HepG2 (cell line): ENCODE results near the gene LRRC10. TPM values are rescaled to one million over a fixed set of nuclear protein-coding genes. Genes with fewer than 3 reads are reported as not detected.

Experiments used
- ATF1 ChIP-seq: IDR thresholded peaks from 2 replicates; pipeline ENCODE4 v1.6.1; 2016; ENCODE audit warnings: mild to moderate bottlenecking, control low read depth
- EEA1 ChIP-seq: sonication (generic); formaldehyde crosslinking; IDR thresholded peaks from 2 replicates; pipeline ENCODE4 v1.5.1; 2020; ENCODE audit warnings: mild to moderate bottlenecking, missing genetic modification reagents, borderline replicate concordance
- FIP1L1 ChIP-seq: fragments of 200-400 bp; formaldehyde crosslinking; IDR thresholded peaks from 2 replicates; pipeline ENCODE4 v1.6.1; 2018; ENCODE audit warnings: low read depth, mild to moderate bottlenecking, low read length, moderate library complexity, borderline replicate concordance; ENCODE audit not compliant: insufficient read depth
- IRX3 ChIP-seq: sonication (generic); formaldehyde crosslinking; IDR thresholded peaks from 2 replicates; pipeline ENCODE4 v1.8.1; 2023; ENCODE audit warnings: mild to moderate bottlenecking, low read depth, missing genetic modification reagents, borderline replicate concordance
- KLF16 ChIP-seq, 2 experiments: sonication (generic) in 1 of 2; formaldehyde crosslinking in 1 of 2; IDR thresholded peaks; 2 replicates each; pipeline versions ENCODE4 v1.6.1 to v1.8.0; 2016 to 2023; ENCODE audit warnings: missing genetic modification reagents in 2 of 2, missing compliant biosample characterization in 1 of 2
- MED8 ChIP-seq: sonication (generic); formaldehyde crosslinking; IDR thresholded peaks from 2 replicates; pipeline ENCODE4 v1.8.1; 2023; ENCODE audit warnings: mild to moderate bottlenecking, missing genetic modification reagents; ENCODE audit not compliant: insufficient replicate concordance
- MIER3 ChIP-seq: IDR thresholded peaks from 2 replicates; pipeline ENCODE4 v1.6.1; 2016; ENCODE audit warnings: missing compliant biosample characterization, borderline replicate concordance
- NFIB ChIP-seq: sonication (generic); formaldehyde crosslinking; IDR thresholded peaks from 2 replicates; pipeline ENCODE4 v1.9.0; 2021; ENCODE audit warnings: missing genetic modification reagents, mild to moderate bottlenecking, borderline replicate concordance
- NFYC ChIP-seq: IDR thresholded peaks from 2 replicates; pipeline ENCODE4 v1.6.1; 2016; ENCODE audit warnings: missing genetic modification reagents, missing compliant biosample characterization
- POLR2G ChIP-seq: fragments of 200-400 bp; formaldehyde crosslinking; IDR thresholded peaks from 2 replicates; pipeline ENCODE4 v1.6.1; 2018; ENCODE audit warnings: mild to moderate bottlenecking, low read depth, low read length, moderate library complexity
- RBM22 ChIP-seq: fragments of 200-400 bp; formaldehyde crosslinking; optimal IDR thresholded peaks from 2 replicates; pipeline ENCODE3; 2017; ENCODE audit warnings: mild to moderate bottlenecking, low read length, moderate library complexity
- RORA ChIP-seq: sonication (generic); formaldehyde crosslinking; IDR thresholded peaks from 2 replicates; pipeline ENCODE4 v1.5.0; 2020; ENCODE audit warnings: mild to moderate bottlenecking, missing genetic modification reagents, moderate library complexity
- SALL1 ChIP-seq: sonication (generic); formaldehyde crosslinking; IDR thresholded peaks from 2 replicates; pipeline ENCODE4 v1.8.0; 2022; ENCODE audit warnings: mild to moderate bottlenecking, missing genetic modification reagents
- SOX13 ChIP-seq, 3 experiments: fragments of 450-650 bp in 1 of 3; sonication (generic) in 1 of 3; formaldehyde crosslinking in 1 of 3; IDR thresholded peaks in 2 of 3; conservative IDR thresholded peaks in 1 of 3; 2 replicates each; pipeline versions ENCODE4 v1.5.0 to v1.6.1; 2016 to 2020; ENCODE audit warnings: antibody characterized with exemption in 1 of 3, mild to moderate bottlenecking in 1 of 3, missing compliant biosample characterization in 1 of 3, missing genetic modification reagents in 1 of 3, moderate library complexity in 1 of 3
- XRCC5 ChIP-seq: fragments of 200-400 bp; formaldehyde crosslinking; optimal IDR thresholded peaks from 2 replicates; pipeline ENCODE3; 2017; ENCODE audit warnings: mild to moderate bottlenecking, low read length
- ZBTB1 ChIP-seq: sonication (generic); formaldehyde crosslinking; IDR thresholded peaks from 2 replicates; pipeline ENCODE4 v1.4.0; 2020; ENCODE audit warnings: missing genetic modification reagents, borderline replicate concordance
- ZMYM4 ChIP-seq: sonication (generic); formaldehyde crosslinking; IDR thresholded peaks from 2 replicates; pipeline ENCODE4 v1.8.1; 2023; ENCODE audit warnings: mild to moderate bottlenecking, missing genetic modification reagents
- ZNF20 ChIP-seq: sonication (generic); formaldehyde crosslinking; IDR thresholded peaks from 2 replicates; pipeline ENCODE4 v1.4.0; 2020; ENCODE audit warnings: mild to moderate bottlenecking, moderate library complexity, missing genetic modification reagents
- ZNF264 ChIP-seq: sonication (generic); formaldehyde crosslinking; IDR thresholded peaks from 2 replicates; pipeline ENCODE4 v1.4.0; 2020; ENCODE audit warnings: missing genetic modification reagents
- ZNF335 ChIP-seq: sonication (generic); formaldehyde crosslinking; IDR thresholded peaks from 2 replicates; pipeline ENCODE4 v1.4.0; 2020; ENCODE audit warnings: missing genetic modification reagents
- ZNF547 ChIP-seq: sonication (generic); formaldehyde crosslinking; IDR thresholded peaks from 2 replicates; pipeline ENCODE4 v1.5.1; 2020; ENCODE audit warnings: mild to moderate bottlenecking, missing genetic modification reagents
- polyA plus RNA-seq, 8 experiments: library from polyadenylated mRNA; depleted of rRNA in 3 of 8; stranded (reverse) in 7 of 8; unstranded in 1 of 8; fragments of >200 nt; fragmentation: Illumina TruSeq in 4 of 8; extraction: Trizol in 4 of 8; gene quantifications; 2 replicates each; pipeline versions ENCODE4 v1.2.1 to v1.2.3, GENCODE V29; 2011 to 2016; ENCODE audit warnings: low read depth in 4 of 8, missing spikeins in 1 of 8, mixed read lengths in 1 of 8; ENCODE audit not compliant: insufficient read depth in 1 of 8
- total RNA-seq, 5 experiments: library from RNA; depleted of rRNA; stranded (reverse); fragments of >200 nt; fragmentation: Illumina TruSeq; extraction: Trizol; gene quantifications; 2 replicates each; pipeline ENCODE4 v1.2.3, GENCODE V29; 2016; ENCODE audit warnings: low read depth in 1 of 5
- TF ChIP-seq, protein P1 (sequence below): IDR thresholded peaks from 2 replicates; pipeline ENCODE4 v1.6.1; 2016; ENCODE audit warnings: missing biosample characterization, missing genetic modification reagents, low read depth
- TF ChIP-seq, protein P2 (sequence below): sonication (generic); formaldehyde crosslinking; IDR thresholded peaks from 2 replicates; pipeline ENCODE4 v1.5.1; 2020; ENCODE audit warnings: missing genetic modification reagents, mild to moderate bottlenecking, borderline replicate concordance
- TF ChIP-seq, protein P3 (sequence below): sonication (generic); formaldehyde crosslinking; IDR thresholded peaks from 2 replicates; pipeline ENCODE4 v1.4.0; 2020; ENCODE audit warnings: missing genetic modification reagents

The LRRC10 gene
- total and polyA plus RNA-seq, 2 of the 13 experiments (the other 11 are each of a cell fraction or from before 2014, with no cell fraction given) = not detected

DNA sequence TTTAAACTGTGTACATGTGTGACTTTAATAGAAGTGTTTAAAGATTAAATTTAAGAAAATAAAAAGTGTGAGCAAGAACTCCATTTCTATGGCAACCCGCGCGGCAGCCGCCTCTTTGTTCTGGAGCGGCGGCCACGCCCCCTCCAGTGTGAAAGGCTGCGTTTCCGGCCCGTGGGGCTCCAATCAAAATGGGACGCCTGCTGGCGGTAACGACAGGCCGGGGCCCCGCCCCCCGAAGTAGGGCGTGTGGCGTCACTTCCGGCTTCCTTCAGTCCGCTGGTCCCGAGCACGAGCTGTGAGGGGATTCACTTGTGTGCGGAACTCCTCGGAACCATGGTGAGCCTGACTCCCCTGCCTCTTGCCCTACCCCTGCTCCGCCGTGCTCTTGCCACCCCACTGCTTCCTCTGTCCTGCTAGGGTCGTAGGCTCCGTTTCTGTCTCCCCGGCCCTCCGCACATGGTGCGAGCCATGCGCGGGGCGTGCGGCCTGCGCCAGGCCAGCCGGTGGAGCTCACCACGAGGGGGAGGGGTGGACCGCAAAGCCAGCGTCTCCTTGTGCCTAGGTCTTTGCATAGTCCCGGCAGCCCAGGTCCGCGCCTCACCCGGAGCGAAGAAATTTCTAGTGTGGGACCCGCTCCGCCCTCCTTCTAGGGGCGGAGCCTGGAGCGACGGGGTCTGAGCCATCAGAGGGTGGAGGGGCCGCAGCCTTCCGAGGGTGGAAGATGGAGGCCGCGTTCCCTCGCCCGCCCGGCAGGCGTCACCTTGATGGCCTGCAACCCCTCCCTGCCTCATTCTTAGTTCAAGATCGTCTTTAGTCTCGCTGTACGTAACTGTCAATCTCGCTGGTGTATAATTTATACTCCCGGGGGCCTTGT is 25.3 kb downstream of the LRRC10 start, which contains the start of gene CCT2 (continued):
- TF ChIP-seq ZNF547 (CRISPR knock-in tag) (peak; percentile 92), ZBTB1 (CRISPR knock-in tag) (no peak), ZMYM4 (peak; percentile 96), NFYC (peak; percentile 71), RORA (no peak), ZNF20 (0 out of 2 replicates have a peak, but pooled peaks have one; percentile 89), KLF16 (CRISPR knock-in tag; IDR thresholded peaks at IDR 0.05) (peak in 1 of 2 experiments; percentile 95; a peak in 2 of 4 replicates), RBM22 (no peak), ATF1 (CRISPR knock-in tag) (peak; percentile 89), POLR2G (peak; percentile 97), SALL1 (CRISPR knock-in tag) (peak; percentile 93), FIP1L1 (no peak), ZNF264 (CRISPR knock-in tag) (peak; percentile 80; the same call in 1 of the 2 replicates), MIER3 (CRISPR knock-in tag) (peak; percentile 38; the same call in 1 of the 2 replicates), MED8 (peak; percentile 87), IRX3 (CRISPR knock-in tag) (0 out of 2 replicates have a peak, but pooled peaks have one; percentile 73), NFIB (CRISPR knock-in tag) (no peak), EEA1 (CRISPR knock-in tag) (peak; percentile 96), SOX13 (IDR thresholded peaks at IDR 0.05) (no peak), SOX13 (CRISPR knock-in tag; conservative IDR thresholded peaks at IDR 0.05 in 1 of 2, IDR thresholded peaks at IDR 0.05 in 1 of 2) (peak in 1 of 2 experiments; percentile 37; a peak in 1 of 4 replicates), ZNF335 (CRISPR knock-in tag) (peak; percentile 77), XRCC5 (peak; percentile 58)
- TF ChIP-seq, protein P1, sequence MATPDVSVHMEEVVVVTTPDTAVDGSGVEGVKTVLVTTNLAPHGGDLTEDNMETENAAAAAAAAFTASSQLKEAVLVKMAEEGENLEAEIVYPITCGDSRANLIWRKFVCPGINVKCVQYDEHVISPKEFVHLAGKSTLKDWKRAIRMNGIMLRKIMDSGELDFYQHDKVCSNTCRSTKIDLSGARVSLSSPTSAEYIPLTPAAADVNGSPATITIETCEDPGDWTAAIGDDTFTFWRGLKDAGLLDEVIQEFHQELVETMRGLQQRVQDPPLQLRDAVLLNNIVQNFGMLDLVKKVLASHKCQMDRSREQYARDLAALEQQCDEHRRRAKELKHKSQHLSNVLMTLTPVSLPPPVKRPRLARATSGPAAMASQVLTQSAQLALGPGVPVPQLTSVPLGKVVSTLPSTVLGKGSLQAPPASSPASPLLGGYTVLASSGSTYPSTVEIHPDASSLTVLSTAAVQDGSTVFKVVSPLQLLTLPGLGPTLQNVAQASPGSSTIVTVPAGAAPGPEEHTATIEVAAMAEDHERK (CRISPR knock-in tag) = peak; percentile 58
- TF ChIP-seq, protein P2, sequence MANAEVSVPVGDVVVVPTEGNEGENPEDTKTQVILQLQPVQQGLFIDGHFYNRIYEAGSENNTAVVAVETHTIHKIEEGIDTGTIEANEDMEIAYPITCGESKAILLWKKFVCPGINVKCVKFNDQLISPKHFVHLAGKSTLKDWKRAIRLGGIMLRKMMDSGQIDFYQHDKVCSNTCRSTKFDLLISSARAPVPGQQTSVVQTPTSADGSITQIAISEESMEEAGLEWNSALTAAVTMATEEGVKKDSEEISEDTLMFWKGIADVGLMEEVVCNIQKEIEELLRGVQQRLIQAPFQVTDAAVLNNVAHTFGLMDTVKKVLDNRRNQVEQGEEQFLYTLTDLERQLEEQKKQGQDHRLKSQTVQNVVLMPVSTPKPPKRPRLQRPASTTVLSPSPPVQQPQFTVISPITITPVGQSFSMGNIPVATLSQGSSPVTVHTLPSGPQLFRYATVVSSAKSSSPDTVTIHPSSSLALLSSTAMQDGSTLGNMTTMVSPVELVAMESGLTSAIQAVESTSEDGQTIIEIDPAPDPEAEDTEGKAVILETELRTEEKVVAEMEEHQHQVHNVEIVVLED = peak; percentile 91
- TF ChIP-seq, protein P3, sequence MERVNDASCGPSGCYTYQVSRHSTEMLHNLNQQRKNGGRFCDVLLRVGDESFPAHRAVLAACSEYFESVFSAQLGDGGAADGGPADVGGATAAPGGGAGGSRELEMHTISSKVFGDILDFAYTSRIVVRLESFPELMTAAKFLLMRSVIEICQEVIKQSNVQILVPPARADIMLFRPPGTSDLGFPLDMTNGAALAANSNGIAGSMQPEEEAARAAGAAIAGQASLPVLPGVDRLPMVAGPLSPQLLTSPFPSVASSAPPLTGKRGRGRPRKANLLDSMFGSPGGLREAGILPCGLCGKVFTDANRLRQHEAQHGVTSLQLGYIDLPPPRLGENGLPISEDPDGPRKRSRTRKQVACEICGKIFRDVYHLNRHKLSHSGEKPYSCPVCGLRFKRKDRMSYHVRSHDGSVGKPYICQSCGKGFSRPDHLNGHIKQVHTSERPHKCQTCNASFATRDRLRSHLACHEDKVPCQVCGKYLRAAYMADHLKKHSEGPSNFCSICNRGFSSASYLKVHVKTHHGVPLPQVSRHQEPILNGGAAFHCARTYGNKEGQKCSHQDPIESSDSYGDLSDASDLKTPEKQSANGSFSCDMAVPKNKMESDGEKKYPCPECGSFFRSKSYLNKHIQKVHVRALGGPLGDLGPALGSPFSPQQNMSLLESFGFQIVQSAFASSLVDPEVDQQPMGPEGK (CRISPR knock-in tag) = no peak
